ENCODE measurements around the gene A2M.

The A2M gene

GRCh38 chr12:9066183-9066623, 49.5 kb downstream of the A2M start:
- Histone ChIP-seq H3K9me3 (ENCODE audit: control insufficient read depth, low read length) (no peaks in the 10 kb centered on the region), H3K27ac (ENCODE audit: insufficient read depth, low read length, poor library complexity, severe bottlenecking) (no peak overlapping the region), H3K4me3 (ENCODE audit: insufficient read depth, low read depth, low read length, poor library complexity, severe bottlenecking) (no peak overlapping the region), H3K4me1 (ENCODE audit: control insufficient read depth, insufficient read depth, low read length, poor library complexity, severe bottlenecking) (peaks cover 9% of the 10 kb centered on the region), H3K36me3 (ENCODE audit: control insufficient read depth, insufficient read depth, low read length) (no peaks in the 10 kb centered on the region), H3K27me3 (replicated peaks; ENCODE audit: control insufficient read depth, insufficient read depth, low read length, poor library complexity, severe bottlenecking) (no peaks in the 10 kb centered on the region)
- DNase-seq: no peak

DNA sequence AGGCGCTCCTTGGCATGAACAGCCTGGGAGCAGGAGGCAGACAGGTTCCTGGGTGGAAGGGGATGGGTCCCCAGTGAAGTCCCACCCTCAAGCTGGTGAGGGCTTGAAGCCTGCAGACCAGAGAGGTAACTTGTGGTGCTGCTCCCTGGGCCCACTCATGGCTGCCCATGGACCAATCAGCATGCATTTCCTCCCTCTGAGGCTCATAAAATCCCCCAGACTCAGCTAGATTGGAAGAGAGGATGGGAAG, 50.2 kb downstream of the A2M start:
- Histone ChIP-seq H3K4me1 (ENCODE audit: control insufficient read depth, insufficient read depth, low read length, poor library complexity, severe bottlenecking) (peaks cover 9% of the 10 kb centered on the region), H3K27me3 (replicated peaks; ENCODE audit: control insufficient read depth, insufficient read depth, low read length, poor library complexity, severe bottlenecking) (no peaks in the 10 kb centered on the region), H3K9me3 (ENCODE audit: control insufficient read depth, low read length) (no peaks in the 10 kb centered on the region), H3K36me3 (ENCODE audit: control insufficient read depth, insufficient read depth, low read length) (no peaks in the 10 kb centered on the region), H3K27ac (ENCODE audit: insufficient read depth, low read length, poor library complexity, severe bottlenecking) (no peak overlapping the region), H3K4me3 (ENCODE audit: insufficient read depth, low read depth, low read length, poor library complexity, severe bottlenecking) (no peak overlapping the region)
- no peak for DNase-seq

- Histone ChIP-seq H3K4me3 (ENCODE audit: insufficient read depth, low read depth, low read length, poor library complexity, severe bottlenecking) (peak overlapping the region; percentile 75), H3K9me3 (ENCODE audit: control insufficient read depth, low read length) (no peaks in the 10 kb centered on the region), H3K27me3 (replicated peaks; ENCODE audit: control insufficient read depth, insufficient read depth, low read length, poor library complexity, severe bottlenecking) (no peaks in the 10 kb centered on the region), H3K27ac (ENCODE audit: insufficient read depth, low read length, poor library complexity, severe bottlenecking) (no peak overlapping the region), H3K4me1 (ENCODE audit: control insufficient read depth, insufficient read depth, low read length, poor library complexity, severe bottlenecking) (peaks cover 9% of the 10 kb centered on the region), H3K36me3 (ENCODE audit: control insufficient read depth, insufficient read depth, low read length) (no peaks in the 10 kb centered on the region)
- DNase-seq: no peak
Measured at GRCh38 chr12:9064815-9065606, 50.7 kb downstream of the A2M start.

DNA sequence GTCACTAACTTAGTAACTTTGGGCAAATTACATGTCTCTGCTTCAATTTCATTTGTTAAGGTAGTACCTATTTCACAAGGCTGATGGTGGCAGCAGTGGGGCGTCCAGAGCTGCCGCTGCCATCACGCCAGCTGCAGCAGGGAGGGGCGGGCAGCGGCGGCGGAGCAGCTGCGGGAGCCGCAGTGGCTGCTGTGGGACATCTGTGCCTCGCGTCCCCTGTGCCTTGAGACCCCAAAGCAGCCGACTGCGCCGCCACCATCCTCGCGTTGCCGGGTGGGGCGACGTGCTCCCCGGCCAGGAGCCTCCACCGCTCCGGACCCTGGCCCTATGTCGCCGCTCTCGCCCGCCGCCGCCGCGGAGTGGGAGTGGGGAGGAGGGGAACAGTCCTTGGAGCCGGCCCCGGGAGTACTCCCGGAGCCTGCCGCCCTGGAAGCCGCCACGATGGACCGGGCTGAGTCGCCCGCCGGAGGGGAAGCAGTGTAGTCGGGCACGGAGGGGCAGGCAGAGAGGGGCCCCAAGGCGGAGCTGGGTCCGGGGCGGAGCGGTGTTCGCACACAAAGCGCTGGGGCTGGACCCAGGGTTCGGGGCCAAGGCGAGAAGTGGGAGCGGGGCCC, 51.4 kb downstream of the A2M start:
- DNase-seq: peak in 1 of 3 donors; percentile 21
- no peaks in the 10 kb centered on the region for H3K9me3 ChIP-seq (ENCODE audit: control insufficient read depth, low read length)
- H3K4me1 ChIP-seq (ENCODE audit: control insufficient read depth, insufficient read depth, low read length, poor library complexity, severe bottlenecking): peaks cover 9% of the 10 kb centered on the region
- H3K27ac ChIP-seq (ENCODE audit: insufficient read depth, low read length, poor library complexity, severe bottlenecking): no peak overlapping the region
- peak overlapping the region; percentile 75 for H3K4me3 ChIP-seq (ENCODE audit: insufficient read depth, low read depth, low read length, poor library complexity, severe bottlenecking)
- H3K36me3 ChIP-seq (ENCODE audit: control insufficient read depth, insufficient read depth, low read length): no peaks in the 10 kb centered on the region
- H3K27me3 ChIP-seq (replicated peaks; ENCODE audit: control insufficient read depth, insufficient read depth, low read length, poor library complexity, severe bottlenecking): no peaks in the 10 kb centered on the region

- Histone ChIP-seq H3K4me3 (ENCODE audit: insufficient read depth, low read depth, low read length, poor library complexity, severe bottlenecking) (no peak overlapping the region), H3K36me3 (ENCODE audit: control insufficient read depth, insufficient read depth, low read length) (no peaks in the 10 kb centered on the region), H3K9me3 (ENCODE audit: control insufficient read depth, low read length) (no peaks in the 10 kb centered on the region), H3K4me1 (ENCODE audit: control insufficient read depth, insufficient read depth, low read length, poor library complexity, severe bottlenecking) (no peaks in the 10 kb centered on the region), H3K27me3 (replicated peaks; ENCODE audit: control insufficient read depth, insufficient read depth, low read length, poor library complexity, severe bottlenecking) (no peaks in the 10 kb centered on the region), H3K27ac (ENCODE audit: insufficient read depth, low read length, poor library complexity, severe bottlenecking) (no peak overlapping the region)
- DNase-seq: no peak
Measured at GRCh38 chr12:9052610-9053009, 63.1 kb downstream of the A2M start.

DNA sequence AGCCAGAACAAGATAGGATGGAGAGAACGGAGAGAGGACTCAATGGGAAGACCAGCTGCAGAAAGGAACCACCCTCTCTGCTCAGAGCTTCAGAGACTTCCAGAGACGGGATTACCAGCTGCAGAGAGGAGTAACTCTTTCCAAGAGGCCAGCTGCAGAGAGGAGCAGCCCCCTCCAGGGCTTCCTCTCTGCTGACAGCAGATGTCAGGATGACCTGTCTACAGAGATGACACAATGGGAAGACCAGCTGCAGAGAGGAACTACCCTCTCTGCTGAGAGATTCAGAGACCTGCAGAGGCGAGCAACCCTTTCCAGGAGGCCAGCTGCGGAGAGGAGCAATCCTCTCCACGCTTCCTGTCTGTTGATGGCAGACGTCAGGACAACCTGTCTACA, 64.6 kb downstream of the A2M start:
- Histone ChIP-seq H3K27me3 (replicated peaks; ENCODE audit: control insufficient read depth, insufficient read depth, low read length, poor library complexity, severe bottlenecking) (no peaks in the 10 kb centered on the region), H3K4me1 (ENCODE audit: control insufficient read depth, insufficient read depth, low read length, poor library complexity, severe bottlenecking) (peaks cover 6% of the 10 kb centered on the region), H3K9me3 (ENCODE audit: control insufficient read depth, low read length) (no peaks in the 10 kb centered on the region)

DNA sequence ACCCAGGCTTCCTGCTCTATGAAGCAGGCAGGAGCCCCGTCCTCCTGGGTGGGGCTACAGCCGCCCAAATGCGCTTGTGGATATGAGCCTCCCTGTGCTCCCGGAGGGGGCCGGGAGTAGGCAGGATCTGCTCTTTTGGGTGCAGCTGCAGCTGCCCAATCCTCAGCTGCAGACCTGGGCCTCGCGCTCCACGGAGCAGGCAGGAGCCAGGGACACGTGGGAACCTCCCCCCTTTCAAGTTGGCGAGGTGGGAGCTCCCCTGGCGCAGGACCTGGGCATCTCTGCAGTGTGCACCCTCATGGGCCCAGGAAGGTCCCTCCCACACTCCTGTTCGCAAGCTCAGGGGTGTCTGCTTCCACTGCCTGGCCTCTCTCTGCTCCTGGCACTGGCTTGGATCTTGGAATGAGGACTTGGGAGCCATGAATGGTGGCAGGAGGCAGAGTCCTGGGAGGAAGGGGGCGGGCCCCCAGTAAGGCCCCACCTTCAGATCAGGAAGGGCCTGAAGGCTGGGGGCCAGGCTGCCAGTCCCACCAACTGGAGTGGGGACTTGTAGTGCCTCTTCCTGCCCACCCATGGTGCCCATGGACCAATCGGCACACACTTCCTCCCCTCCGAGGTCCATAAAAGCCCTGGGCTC, 65.1 kb downstream of the A2M start:
- peaks cover 6% of the 10 kb centered on the region for H3K4me1 ChIP-seq (ENCODE audit: control insufficient read depth, insufficient read depth, low read length, poor library complexity, severe bottlenecking)
- no peaks in the 10 kb centered on the region for H3K27me3 ChIP-seq (replicated peaks; ENCODE audit: control insufficient read depth, insufficient read depth, low read length, poor library complexity, severe bottlenecking)
- no peak for DNase-seq
- no peaks in the 10 kb centered on the region for H3K9me3 ChIP-seq (ENCODE audit: control insufficient read depth, low read length)
- no peak overlapping the region for H3K27ac ChIP-seq (ENCODE audit: insufficient read depth, low read length, poor library complexity, severe bottlenecking)
- H3K4me3 ChIP-seq (ENCODE audit: insufficient read depth, low read depth, low read length, poor library complexity, severe bottlenecking): no peak overlapping the region
- no peaks in the 10 kb centered on the region for H3K36me3 ChIP-seq (ENCODE audit: control insufficient read depth, insufficient read depth, low read length)

More for the DNA sequence above, 64.6 kb downstream of the A2M start:
- no peak overlapping the region for H3K4me3 ChIP-seq (ENCODE audit: insufficient read depth, low read depth, low read length, poor library complexity, severe bottlenecking)
- H3K36me3 ChIP-seq (ENCODE audit: control insufficient read depth, insufficient read depth, low read length): no peaks in the 10 kb centered on the region
- no peak overlapping the region for H3K27ac ChIP-seq (ENCODE audit: insufficient read depth, low read length, poor library complexity, severe bottlenecking)
- no peak for DNase-seq

GRCh38 chr12:9049520-9050133, 66.1 kb downstream of the A2M start:
- Histone ChIP-seq H3K27ac (ENCODE audit: insufficient read depth, low read length, poor library complexity, severe bottlenecking) (no peak overlapping the region), H3K9me3 (ENCODE audit: control insufficient read depth, low read length) (no peaks in the 10 kb centered on the region), H3K4me3 (ENCODE audit: insufficient read depth, low read depth, low read length, poor library complexity, severe bottlenecking) (no peak overlapping the region), H3K36me3 (ENCODE audit: control insufficient read depth, insufficient read depth, low read length) (no peaks in the 10 kb centered on the region), H3K27me3 (replicated peaks; ENCODE audit: control insufficient read depth, insufficient read depth, low read length, poor library complexity, severe bottlenecking) (no peaks in the 10 kb centered on the region), H3K4me1 (ENCODE audit: control insufficient read depth, insufficient read depth, low read length, poor library complexity, severe bottlenecking) (peaks cover 6% of the 10 kb centered on the region)
- no peak for DNase-seq

GRCh38 chr12:9048930-9049329, 66.8 kb downstream of the A2M start:
- Histone ChIP-seq H3K4me1 (ENCODE audit: control insufficient read depth, insufficient read depth, low read length, poor library complexity, severe bottlenecking) (peaks cover 6% of the 10 kb centered on the region), H3K4me3 (ENCODE audit: insufficient read depth, low read depth, low read length, poor library complexity, severe bottlenecking) (no peak overlapping the region), H3K9me3 (ENCODE audit: control insufficient read depth, low read length) (no peaks in the 10 kb centered on the region), H3K36me3 (ENCODE audit: control insufficient read depth, insufficient read depth, low read length) (no peaks in the 10 kb centered on the region), H3K27me3 (replicated peaks; ENCODE audit: control insufficient read depth, insufficient read depth, low read length, poor library complexity, severe bottlenecking) (no peaks in the 10 kb centered on the region), H3K27ac (ENCODE audit: insufficient read depth, low read length, poor library complexity, severe bottlenecking) (no peak overlapping the region)
- DNase-seq: no peak

DNA sequence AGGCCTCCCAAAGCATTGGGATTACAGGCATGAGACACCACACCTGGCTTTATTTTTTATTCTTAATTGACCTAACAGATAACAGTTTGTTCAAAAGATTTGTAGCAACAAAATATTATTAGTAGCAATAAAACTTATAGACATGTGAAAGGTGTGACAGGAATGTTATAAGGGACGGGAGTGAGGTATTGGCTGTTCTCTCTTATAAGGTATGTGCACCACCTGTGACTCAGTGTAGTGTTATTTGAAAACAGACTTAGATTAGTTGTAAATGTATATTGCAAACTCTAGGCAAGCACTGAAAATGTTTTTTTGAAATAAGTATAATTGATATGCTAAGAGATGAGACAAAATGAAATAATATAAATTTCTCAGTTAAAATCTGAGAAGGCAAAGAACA, 68.6 kb downstream of the A2M start:
- Histone ChIP-seq H3K4me3 (ENCODE audit: insufficient read depth, low read depth, low read length, poor library complexity, severe bottlenecking) (no peak overlapping the region), H3K4me1 (ENCODE audit: control insufficient read depth, insufficient read depth, low read length, poor library complexity, severe bottlenecking) (peaks cover 6% of the 10 kb centered on the region), H3K27ac (ENCODE audit: insufficient read depth, low read length, poor library complexity, severe bottlenecking) (no peak overlapping the region), H3K36me3 (ENCODE audit: control insufficient read depth, insufficient read depth, low read length) (no peaks in the 10 kb centered on the region), H3K9me3 (ENCODE audit: control insufficient read depth, low read length) (no peaks in the 10 kb centered on the region), H3K27me3 (replicated peaks; ENCODE audit: control insufficient read depth, insufficient read depth, low read length, poor library complexity, severe bottlenecking) (no peaks in the 10 kb centered on the region)
- DNase-seq: no peak
